H9 (cell line): ENCODE measurements around the gene UBAP1. TPM values are rescaled to one million over a fixed set of nuclear protein-coding genes. Genes with fewer than 3 reads are reported as not detected.
A peak's percentile ranks its signal among the peaks of the same experiment; 100 is the strongest.

Experiments
- DNase-seq: peaks from one replicate; pipeline ENCODE4 v3.0.0-alpha.2; 2017
- H2AFZ ChIP-seq: one replicate; pipeline ENCODE4 v1.6.1; 2013; ENCODE audit warnings: mild to moderate bottlenecking, low read length, control low read depth, moderate library complexity
- H2AK5ac ChIP-seq: 2 replicates; pipeline ENCODE4 v1.6.1; 2013; ENCODE audit warnings: low read length, control low read depth, mixed read lengths; ENCODE audit not compliant: insufficient read length
- H2BK120ac ChIP-seq: one replicate; pipeline ENCODE4 v1.6.1; 2013; ENCODE audit warnings: low read depth, mild to moderate bottlenecking, low read length, control low read depth, inconsistent platforms; ENCODE audit not compliant: poor library complexity, severe bottlenecking
- H2BK12ac ChIP-seq: 2 replicates; pipeline ENCODE4 v1.6.1; 2013; ENCODE audit warnings: low read length, control low read depth, mixed read lengths, low read depth; ENCODE audit not compliant: insufficient read length
- H2BK15ac ChIP-seq: 2 replicates; pipeline ENCODE4 v1.6.1; 2013; ENCODE audit warnings: low read depth, low read length, control low read depth
- H2BK20ac ChIP-seq: one replicate; pipeline ENCODE4 v1.6.1; 2013; ENCODE audit warnings: low read depth, mild to moderate bottlenecking, low read length, control low read depth, inconsistent platforms; ENCODE audit not compliant: poor library complexity, severe bottlenecking
- H2BK5ac ChIP-seq: 2 replicates; pipeline ENCODE4 v1.6.1; 2013; ENCODE audit warnings: low read length, control low read depth, mixed read lengths; ENCODE audit not compliant: insufficient read length
- H3K14ac ChIP-seq: 2 replicates; pipeline ENCODE4 v1.6.1; 2013; ENCODE audit warnings: low read length, control low read depth; ENCODE audit not compliant: insufficient read depth
- H3K18ac ChIP-seq: 2 replicates; pipeline ENCODE4 v1.6.1; 2013; ENCODE audit warnings: low read depth, mild to moderate bottlenecking, mixed read lengths, low read length, control low read depth; ENCODE audit not compliant: insufficient read length
- H3K23ac ChIP-seq: 2 replicates; pipeline ENCODE4 v1.6.1; 2013; ENCODE audit warnings: low read length, control low read depth, mixed read lengths, low read depth; ENCODE audit not compliant: insufficient read length
- H3K23me2 ChIP-seq: 2 replicates; pipeline ENCODE4 v1.6.1; 2013; ENCODE audit warnings: low read depth, mild to moderate bottlenecking, mixed read lengths, low read length, control low read depth; ENCODE audit not compliant: insufficient read length, poor library complexity, severe bottlenecking
- H3K27ac ChIP-seq: 2 replicates; pipeline ENCODE4 v1.5.1; 2013; ENCODE audit warnings: low read length, control low read depth, mixed read lengths, low read depth; ENCODE audit not compliant: insufficient read length
- H3K27me3 ChIP-seq: 2 replicates; pipeline ENCODE4 v1.6.1; 2013; ENCODE audit warnings: low read length, control low read depth, inconsistent platforms; ENCODE audit not compliant: insufficient read depth
- H3K4ac ChIP-seq: 2 replicates; pipeline ENCODE4 v1.6.1; 2013; ENCODE audit warnings: low read depth, mild to moderate bottlenecking, control low read depth, inconsistent platforms, low read length, moderate library complexity
- H3K4me1 ChIP-seq: 2 replicates; pipeline ENCODE4 v1.6.1; 2013; ENCODE audit warnings: low read length, control low read depth, inconsistent platforms; ENCODE audit not compliant: insufficient read depth
- H3K4me2 ChIP-seq: 2 replicates; pipeline ENCODE4 v1.6.1; 2013; ENCODE audit warnings: low read length, control low read depth, mixed read lengths; ENCODE audit not compliant: insufficient read length, insufficient read depth
- H3K56ac ChIP-seq: 2 replicates; pipeline ENCODE4 v1.6.1; 2013; ENCODE audit warnings: low read depth, mild to moderate bottlenecking, mixed read lengths, low read length, control low read depth; ENCODE audit not compliant: insufficient read length
- H3K79me1 ChIP-seq: 2 replicates; pipeline ENCODE4 v1.6.1; 2013; ENCODE audit warnings: low read depth, mild to moderate bottlenecking, moderate library complexity, low read length, control low read depth, inconsistent platforms; ENCODE audit not compliant: insufficient read depth, poor library complexity, severe bottlenecking
- H3K79me2 ChIP-seq: 2 replicates; pipeline ENCODE4 v1.6.1; 2013; ENCODE audit warnings: low read length, control low read depth, inconsistent platforms; ENCODE audit not compliant: insufficient read depth
- H3K9ac ChIP-seq: 2 replicates; pipeline ENCODE4 v1.6.1; 2013; ENCODE audit warnings: low read length, control low read depth, mixed read lengths; ENCODE audit not compliant: insufficient read length; ENCODE audit errors: extremely low read depth
- H3K9me3 ChIP-seq: one replicate; pipeline ENCODE4 v1.6.1; 2013; ENCODE audit warnings: low read depth, low read length, inconsistent platforms; ENCODE audit not compliant: control insufficient read depth
- H3T11ph ChIP-seq: one replicate; pipeline ENCODE4 v1.6.1; 2013; ENCODE audit warnings: mild to moderate bottlenecking, low read length, control low read depth, inconsistent platforms
- H4K20me1 ChIP-seq: one replicate; pipeline ENCODE4 v1.6.1; 2013; ENCODE audit not compliant: control insufficient read depth, insufficient read length, insufficient read depth
- H4K5ac ChIP-seq: 2 replicates; pipeline ENCODE4 v1.6.1; 2013; ENCODE audit warnings: low read depth, mild to moderate bottlenecking, mixed read lengths, low read length, control low read depth; ENCODE audit not compliant: insufficient read length
- H4K8ac ChIP-seq: replicated peaks from 2 replicates; pipeline ENCODE4 v1.6.1; 2013; ENCODE audit warnings: low read length, control low read depth, mixed read lengths, low read depth; ENCODE audit not compliant: insufficient read length
- H4K91ac ChIP-seq: 2 replicates; pipeline ENCODE4 v1.6.1; 2013; ENCODE audit warnings: low read depth, mild to moderate bottlenecking, moderate library complexity, mixed read lengths, low read length, control low read depth; ENCODE audit not compliant: insufficient read length
- H3K27ac Mint-ChIP-seq, 3 experiments: 2 replicates in 2 of 3; 3 replicates in 1 of 3; pipeline ENCODE4 v1.8.0; 2020 to 2021; ENCODE audit warnings: mixed read lengths in 3 of 3, mild to moderate bottlenecking in 1 of 3, moderate library complexity in 1 of 3
- H3K27me3 Mint-ChIP-seq: 2 replicates; pipeline ENCODE4 v1.8.0; 2021; ENCODE audit warnings: low read depth, mild to moderate bottlenecking, moderate library complexity, mixed read lengths
- H3K36me3 Mint-ChIP-seq, 3 experiments: 2 replicates in 2 of 3; 3 replicates in 1 of 3; pipeline ENCODE4 v1.8.0; 2020 to 2021; ENCODE audit warnings: low read depth in 3 of 3, mixed read lengths in 3 of 3; ENCODE audit not compliant: insufficient read depth in 1 of 3
- H3K4me1 Mint-ChIP-seq, 2 experiments: 2 replicates each; pipeline ENCODE4 v1.8.0; 2020; ENCODE audit warnings: mixed read lengths in 2 of 2
- H3K4me3 Mint-ChIP-seq, 2 experiments: 2 replicates in 1 of 2; 3 replicates in 1 of 2; pipeline ENCODE4 v1.8.0; 2020 to 2021; ENCODE audit warnings: mild to moderate bottlenecking in 2 of 2, mixed read lengths in 2 of 2, moderate library complexity in 1 of 2
- H3K9me3 Mint-ChIP-seq, 2 experiments: 2 replicates in 1 of 2; 3 replicates in 1 of 2; pipeline ENCODE4 v1.8.0; 2020; ENCODE audit warnings: mild to moderate bottlenecking in 2 of 2, mixed read lengths in 2 of 2, moderate library complexity in 1 of 2
- WGBS: extraction: QIAGEN DNeasy Blood & Tissue Kit; methylation state at CpG from one replicate; pipeline ENCODE4 v1.1.7; 2013; ENCODE audit warnings: missing lambda C conversion rate, low lambda C conversion rate, mixed read lengths; ENCODE audit not compliant: insufficient read length; ENCODE audit errors: extremely low coverage; 5-methylcytosine and 5-hydroxymethylcytosine counted together
- total RNA-seq: library from RNA; stranded (reverse); gene quantifications from 2 replicates; pipeline ENCODE4 v1.2.1, GENCODE V29; 2021
- TF ChIP-seq, protein P1 (sequence below): fragments of 200-600 bp; sonication (generic); conservative IDR thresholded peaks from 3 replicates; pipeline ENCODE4 v1.8.0; 2021; ENCODE audit warnings: antibody characterized with exemption, mild to moderate bottlenecking

Gene UBAP1
- total RNA-seq, 1 experiment from 2014 or later: 32.6 TPM

GRCh38 chr9:34197756-34198711 lies 19.2 kb downstream of the UBAP1 start:
- Mint-ChIP-seq H3K27me3 (no peaks in the 10 kb centered on the region), H3K36me3 (peaks cover 2 to 16% (median 12%) of the 10 kb centered on the region in 3 experiments; a peak in 6 of 7 replicates), H3K9me3 (no peaks in the 10 kb centered on the region), H3K27ac (peak overlapping the region; percentile 94 to 98 (median 95)), H3K4me1 (peaks cover 22 to 31% of the 10 kb centered on the region in 2 experiments), H3K4me3 (no peak overlapping the region; a peak in 1 of 5 replicates)
- no peak overlapping the region for H3K4ac ChIP-seq
- H3K27me3 ChIP-seq: no peaks in the 10 kb centered on the region
- H3K79me1 ChIP-seq: no peaks in the 10 kb centered on the region
- no peak overlapping the region for H2BK120ac ChIP-seq
- no peak overlapping the region for H2AFZ ChIP-seq
- no peak overlapping the region for H2AK5ac ChIP-seq
- peak; percentile 90 for DNase-seq
- H2BK12ac ChIP-seq: no peak overlapping the region
- no CpG with 5 or more reads among the region's 6 CpGs for WGBS
- no peak overlapping the region for H3T11ph ChIP-seq
- H3K56ac ChIP-seq: no peak overlapping the region
- H4K91ac ChIP-seq: no peak overlapping the region
- no peak overlapping the region for H3K4me2 ChIP-seq
- H2BK5ac ChIP-seq: no peak overlapping the region
- H4K8ac ChIP-seq: no peak overlapping the region
- H3K14ac ChIP-seq: peak overlapping the region; percentile 26; the same call in 1 of the 2 replicates
- H3K23me2 ChIP-seq: no peaks in the 10 kb centered on the region
- H3K23ac ChIP-seq: no peak overlapping the region
- peaks cover 6% of the 10 kb centered on the region; the same call in 1 of the 2 replicates for H3K4me1 ChIP-seq
- H2BK20ac ChIP-seq: no peak overlapping the region
- H3K9ac ChIP-seq: no peak overlapping the region
- no peaks in the 10 kb centered on the region for H4K20me1 ChIP-seq
- TF ChIP-seq, protein P1, sequence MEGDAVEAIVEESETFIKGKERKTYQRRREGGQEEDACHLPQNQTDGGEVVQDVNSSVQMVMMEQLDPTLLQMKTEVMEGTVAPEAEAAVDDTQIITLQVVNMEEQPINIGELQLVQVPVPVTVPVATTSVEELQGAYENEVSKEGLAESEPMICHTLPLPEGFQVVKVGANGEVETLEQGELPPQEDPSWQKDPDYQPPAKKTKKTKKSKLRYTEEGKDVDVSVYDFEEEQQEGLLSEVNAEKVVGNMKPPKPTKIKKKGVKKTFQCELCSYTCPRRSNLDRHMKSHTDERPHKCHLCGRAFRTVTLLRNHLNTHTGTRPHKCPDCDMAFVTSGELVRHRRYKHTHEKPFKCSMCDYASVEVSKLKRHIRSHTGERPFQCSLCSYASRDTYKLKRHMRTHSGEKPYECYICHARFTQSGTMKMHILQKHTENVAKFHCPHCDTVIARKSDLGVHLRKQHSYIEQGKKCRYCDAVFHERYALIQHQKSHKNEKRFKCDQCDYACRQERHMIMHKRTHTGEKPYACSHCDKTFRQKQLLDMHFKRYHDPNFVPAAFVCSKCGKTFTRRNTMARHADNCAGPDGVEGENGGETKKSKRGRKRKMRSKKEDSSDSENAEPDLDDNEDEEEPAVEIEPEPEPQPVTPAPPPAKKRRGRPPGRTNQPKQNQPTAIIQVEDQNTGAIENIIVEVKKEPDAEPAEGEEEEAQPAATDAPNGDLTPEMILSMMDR: no peak
- no peak overlapping the region for H2BK15ac ChIP-seq
- no peak overlapping the region for H3K18ac ChIP-seq
- no peaks in the 10 kb centered on the region for H3K9me3 ChIP-seq
- peak overlapping the region; percentile 3 for H3K27ac ChIP-seq
- peaks cover 7% of the 10 kb centered on the region; the same call in 1 of the 2 replicates for H3K79me2 ChIP-seq
- H4K5ac ChIP-seq: no peak overlapping the region
